HCT116 (cell line): Measurements from ENCODE around the gene GOLGA7B. TPM values are rescaled to one million over a fixed set of nuclear protein-coding genes. Genes with fewer than 3 reads are reported as not detected.

ENCODE experiments used
- ATAC-seq: fragments of 200-7000 bp; cut with Tn5 transposase; 2 replicates; pipeline ENCODE4 v1.9.1; 2020; ENCODE audit warnings: mild to moderate bottlenecking, moderate library complexity
- BruUV-seq: library from RNA; stranded (reverse); fragments of 400-500 nt; replicated peaks from 2 replicates; lab custom pipeline; 2021; lab: Mats Ljungman, UMichigan
- CTCF ChIA-PET: fragments of 300-600 bp; sonication (Branson Sonifier 250); formaldehyde crosslinking; loops from one replicate; lab custom pipeline; 2021; ENCODE audit warnings: antibody characterized with exemption; lab: Charles Lee
- POLR2A ChIA-PET: fragments of 300-600, 350-600 bp; sonication (Branson Sonifier 250); formaldehyde crosslinking; loops from one replicate; lab custom pipeline; 2021; ENCODE audit warnings: antibody characterized with exemption; lab: Charles Lee
- RAD21 ChIA-PET, 2 experiments: fragments of 300-600 bp; sonication (Branson Sonifier 250); formaldehyde crosslinking; loops; one replicate each; lab custom pipeline; 2023; ENCODE audit warnings: low total read pairs in 2 of 2; ENCODE audit not compliant: uncharacterized antibody in 2 of 2, unreplicated experiment in 2 of 2, low non-redundant PET in 1 of 2; lab: Charles Lee
- DNase-seq: peaks from one replicate; pipeline ENCODE4 v3.0.0-alpha.2; 2010; ENCODE audit warnings: low read depth, low spot score
- H2AFZ ChIP-seq: fragments of 200-600 bp; shearing (Covaris generic), sonication (generic); 2 replicates; pipeline ENCODE4 v1.6.1; 2017; ENCODE audit warnings: low read depth, mixed run types, mixed read lengths, antibody characterized with exemption, low read length; ENCODE audit not compliant: poor library complexity, severe bottlenecking
- H3K27ac ChIP-seq: 2 replicates; pipeline ENCODE4 v1.5.1; 2012; ENCODE audit warnings: low read depth, low read length
- H3K27me3 ChIP-seq: fragments of 200-600 bp; sonication (generic); 2 replicates; pipeline ENCODE4 v1.6.1; 2016; ENCODE audit warnings: mixed run types, low read length, mixed read lengths; ENCODE audit not compliant: insufficient read depth
- H3K36me3 ChIP-seq, 2 experiments: fragments of 200-500 bp in 1 of 2; fragments of 200-600 bp in 1 of 2; sonication (Bioruptor generic) in 1 of 2; sonication (generic) in 1 of 2; 2 replicates each; pipeline versions ENCODE4 v1.5.1 to v1.6.1; 2014 to 2016; ENCODE audit warnings: low read length in 2 of 2, inconsistent platforms in 1 of 2, mixed read lengths in 1 of 2, mixed run types in 1 of 2; ENCODE audit not compliant: insufficient read depth in 2 of 2, control insufficient read depth in 1 of 2
- H3K4me1 ChIP-seq, 2 experiments: fragments of 200-600 bp in 1 of 2; sonication (generic) in 1 of 2; 2 replicates each; pipeline versions ENCODE4 v1.5.1 to v1.6.1; 2012 to 2017; ENCODE audit warnings: low read length in 2 of 2, inconsistent platforms in 1 of 2, mild to moderate bottlenecking in 1 of 2, mixed read lengths in 1 of 2, mixed run types in 1 of 2, moderate library complexity in 1 of 2; ENCODE audit not compliant: insufficient read depth in 2 of 2, control insufficient read depth in 1 of 2
- H3K4me2 ChIP-seq: fragments of 200-600 bp; sonication (generic); 2 replicates; pipeline ENCODE4 v1.6.1; 2017; ENCODE audit warnings: mixed run types, low read length, mixed read lengths
- H3K4me3 ChIP-seq, 2 experiments: fragments of 200-600 bp in 1 of 2; sonication (generic) in 1 of 2; replicated peaks in 1 of 2; 2 replicates each; pipeline ENCODE4 v1.5.1; 2011 to 2016; ENCODE audit warnings: low read length in 2 of 2, control low read depth in 1 of 2, low read depth in 1 of 2, mild to moderate bottlenecking in 1 of 2, mixed read lengths in 1 of 2, mixed run types in 1 of 2
- H3K79me2 ChIP-seq: fragments of 200-600 bp; sonication (generic); 2 replicates; pipeline ENCODE4 v1.6.1; 2017; ENCODE audit warnings: mild to moderate bottlenecking, mixed run types, low read length, moderate library complexity, mixed read lengths; ENCODE audit not compliant: insufficient read depth
- H3K9ac ChIP-seq: fragments of 200-600 bp; sonication (generic); 2 replicates; pipeline ENCODE4 v1.6.1; 2016; ENCODE audit warnings: low read length, mixed read lengths
- H3K9me2 ChIP-seq: fragments of 200-600 bp; sonication (generic), shearing (Covaris generic); 2 replicates; pipeline ENCODE4 v1.6.1; 2017; ENCODE audit warnings: mixed run types, mild to moderate bottlenecking, moderate library complexity; ENCODE audit not compliant: insufficient read depth
- H3K9me3 ChIP-seq, 2 experiments: fragments of 200-500 bp in 1 of 2; fragments of 200-600 bp in 1 of 2; sonication (Bioruptor generic) in 1 of 2; sonication (generic) in 1 of 2; 2 replicates each; pipeline ENCODE4 v1.6.1; 2014 to 2017; ENCODE audit warnings: low read length in 2 of 2, mixed read lengths in 2 of 2, inconsistent platforms in 1 of 2, low read depth in 1 of 2, mild to moderate bottlenecking in 1 of 2, mixed run types in 1 of 2, moderate library complexity in 1 of 2; ENCODE audit not compliant: control insufficient read depth in 1 of 2, insufficient read depth in 1 of 2
- H4K20me1 ChIP-seq: fragments of 200-600 bp; sonication (generic), shearing (Covaris generic); 2 replicates; pipeline ENCODE4 v1.6.1; 2017; ENCODE audit warnings: mixed run types, mild to moderate bottlenecking, moderate library complexity; ENCODE audit not compliant: insufficient read depth
- CTCF ChIP-seq, 3 experiments: fragments of 200-600 bp in 1 of 3; sonication (generic) in 1 of 3; IDR thresholded peaks in 2 of 3; conservative IDR thresholded peaks in 1 of 3; 2 replicates each; pipeline ENCODE4 v1.5.1; 2012 to 2017; ENCODE audit warnings: low read depth in 2 of 3, low read length in 2 of 3, antibody characterized with exemption in 1 of 3, borderline replicate concordance in 1 of 3, control low read depth in 1 of 3, mild to moderate bottlenecking in 1 of 3, mixed read lengths in 1 of 3, mixed run types in 1 of 3, moderate library complexity in 1 of 3; ENCODE audit not compliant: insufficient read depth in 1 of 3
- EZH2 ChIP-seq: fragments of 200-600 bp; sonication (generic); IDR thresholded peaks from 2 replicates; pipeline ENCODE4 v1.6.1; 2017; ENCODE audit warnings: antibody characterized with exemption, mixed run types
- EZH2phosphoT487 ChIP-seq: fragments of 200-600 bp; IDR thresholded peaks from 2 replicates; pipeline ENCODE4 v1.6.1; 2018; ENCODE audit warnings: antibody characterized with exemption, borderline replicate concordance
- FOSL1 ChIP-seq: IDR thresholded peaks from 2 replicates; pipeline ENCODE4 v1.6.1; 2012; ENCODE audit warnings: low read depth
- POLR2A ChIP-seq: IDR thresholded peaks from 2 replicates; pipeline ENCODE4 v1.7.0; 2011; ENCODE audit warnings: borderline replicate concordance; ENCODE audit not compliant: insufficient read depth, insufficient read length; ENCODE audit errors: extremely low read depth
- RAD21 ChIP-seq: IDR thresholded peaks from 2 replicates; pipeline ENCODE4 v1.6.1; 2012; ENCODE audit warnings: low read depth, mild to moderate bottlenecking
- TCF7L2 ChIP-seq: IDR thresholded peaks from 2 replicates; pipeline ENCODE4 v1.7.0; 2011; ENCODE audit warnings: borderline replicate concordance, inconsistent platforms; ENCODE audit not compliant: insufficient read depth, insufficient read length; ENCODE audit errors: extremely low read depth
- YY1 ChIP-seq: IDR thresholded peaks from 2 replicates; pipeline ENCODE4 v1.6.1; 2011; ENCODE audit warnings: low read length, low read depth, moderate library complexity, mild to moderate bottlenecking; ENCODE audit not compliant: insufficient replicate concordance; ENCODE audit errors: extremely low read depth
- ZBTB33 ChIP-seq: IDR thresholded peaks from 2 replicates; pipeline ENCODE4 v1.6.1; 2011; ENCODE audit warnings: mild to moderate bottlenecking, low read length, moderate library complexity; ENCODE audit not compliant: insufficient replicate concordance; ENCODE audit errors: extremely low read depth
- ZNF274 ChIP-seq: fragments of 200-500 bp; sonication (Bioruptor generic); IDR thresholded peaks from 2 replicates; pipeline ENCODE4 v1.6.1; 2014; ENCODE audit warnings: mild to moderate bottlenecking, low read depth, low read length, inconsistent platforms
- intact Hi-C: fragments of 100-400 bp; cut with micrococcal nuclease; formaldehyde crosslinking; loops from 2 replicates; pipeline ENCODE4 v1.10.0; 2022
- total RNA-seq: library from RNA; stranded (reverse); gene quantifications from one replicate; pipeline ENCODE4 v1.2.1, GENCODE V29; 2021; ENCODE audit not compliant: unreplicated experiment

GOLGA7B gene
- total RNA-seq, 1 experiment from 2014 or later = 1.0 TPM

- no peak for TF ChIP-seq ZBTB33
- no peak for TF ChIP-seq FOSL1
- no peak for TF ChIP-seq ZNF274
- no peak for TF ChIP-seq TCF7L2
- no peak for TF ChIP-seq EZH2
- no peak for TF ChIP-seq EZH2phosphoT487
These were observed 15.8 kb downstream of the GOLGA7B start (continued) for GRCh38 chr10:97865488-97865887.

- CTCF ChIA-PET = interaction anchor here (4.4 kb wide), 1 partner anchor 73 kb away, joined by 51 read pairs; no protein-coding TSS in a partner anchor
- Histone ChIP-seq H3K4me2 (no peak overlapping the region), H3K4me1 (peaks cover 16 to 21% of the 10 kb centered on the region in 2 experiments), H3K9me3 (no peaks in the 10 kb centered on the region), H3K27me3 (no peaks in the 10 kb centered on the region), H3K9ac (no peak overlapping the region), H3K79me2 (no peaks in the 10 kb centered on the region), H3K27ac (no peak overlapping the region), H4K20me1 (no peaks in the 10 kb centered on the region), H3K4me3 (no peak overlapping the region), H2AFZ (no peak overlapping the region), H3K9me2 (no peaks in the 10 kb centered on the region), H3K36me3 (no peaks in the 10 kb centered on the region)
- POLR2A ChIA-PET = no interaction called here
- ATAC-seq (no peak), DNase-seq (no peak)
- intact Hi-C loops = no loop called here
- BruUV-seq = no TSS peak
- RAD21 ChIA-PET = no interaction called here
- TF ChIP-seq YY1 (no peak), CTCF (IDR thresholded peaks at IDR 0.05 in 2 of 3, conservative IDR thresholded peaks at IDR 0.05 in 1 of 3; ENCODE audit: borderline replicate concordance in 1 of 3, insufficient read depth in 1 of 3, low read depth in 2 of 3, low read length in 2 of 3) (peak in 1 of 3 experiments; percentile 15; a peak in 1 of 6 replicates), RAD21 (peak; percentile 42; the same call in 1 of the 2 replicates), POLR2A (no peak)
These were observed 17.0 kb downstream of the GOLGA7B start for GRCh38 chr10:97866524-97867219.
